VCaP (cell line): Measurements from ENCODE around the gene MGAT3.

Source experiments
- H3K27ac ChIP-seq: fragments of 450-650 bp; 2 replicates; pipeline ENCODE4 v1.5.1; 2017
- TF ChIP-seq, protein P1 (sequence below): fragments of 450-650 bp; conservative IDR thresholded peaks from 2 replicates; pipeline ENCODE4 v1.5.1; 2017; ENCODE audit warnings: mild to moderate bottlenecking, moderate library complexity

Gene MGAT3

DNA sequence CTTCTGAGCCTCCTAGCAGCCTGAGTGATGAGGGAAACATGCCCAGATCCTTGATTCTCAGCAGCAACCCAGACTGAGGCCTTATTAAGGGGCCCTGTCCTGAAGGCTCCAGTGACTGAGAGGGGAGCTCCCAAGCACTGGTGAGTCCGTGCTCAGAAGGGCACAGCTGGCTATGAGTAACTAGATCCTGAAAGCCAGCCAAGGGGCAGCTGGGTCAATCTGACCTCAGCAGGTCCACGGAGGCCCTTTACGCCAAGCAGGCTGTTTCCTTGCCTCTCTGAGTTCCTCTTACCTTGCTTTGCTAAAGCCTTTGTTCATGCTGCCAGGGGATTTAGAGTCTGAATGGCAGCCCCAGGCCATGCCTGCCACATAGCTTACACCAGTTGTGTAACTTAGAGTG lies 26.0 kb downstream of the MGAT3 start:
- TF ChIP-seq, protein P1, sequence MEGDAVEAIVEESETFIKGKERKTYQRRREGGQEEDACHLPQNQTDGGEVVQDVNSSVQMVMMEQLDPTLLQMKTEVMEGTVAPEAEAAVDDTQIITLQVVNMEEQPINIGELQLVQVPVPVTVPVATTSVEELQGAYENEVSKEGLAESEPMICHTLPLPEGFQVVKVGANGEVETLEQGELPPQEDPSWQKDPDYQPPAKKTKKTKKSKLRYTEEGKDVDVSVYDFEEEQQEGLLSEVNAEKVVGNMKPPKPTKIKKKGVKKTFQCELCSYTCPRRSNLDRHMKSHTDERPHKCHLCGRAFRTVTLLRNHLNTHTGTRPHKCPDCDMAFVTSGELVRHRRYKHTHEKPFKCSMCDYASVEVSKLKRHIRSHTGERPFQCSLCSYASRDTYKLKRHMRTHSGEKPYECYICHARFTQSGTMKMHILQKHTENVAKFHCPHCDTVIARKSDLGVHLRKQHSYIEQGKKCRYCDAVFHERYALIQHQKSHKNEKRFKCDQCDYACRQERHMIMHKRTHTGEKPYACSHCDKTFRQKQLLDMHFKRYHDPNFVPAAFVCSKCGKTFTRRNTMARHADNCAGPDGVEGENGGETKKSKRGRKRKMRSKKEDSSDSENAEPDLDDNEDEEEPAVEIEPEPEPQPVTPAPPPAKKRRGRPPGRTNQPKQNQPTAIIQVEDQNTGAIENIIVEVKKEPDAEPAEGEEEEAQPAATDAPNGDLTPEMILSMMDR = no peak
- no peak overlapping the region for H3K27ac ChIP-seq

DNA sequence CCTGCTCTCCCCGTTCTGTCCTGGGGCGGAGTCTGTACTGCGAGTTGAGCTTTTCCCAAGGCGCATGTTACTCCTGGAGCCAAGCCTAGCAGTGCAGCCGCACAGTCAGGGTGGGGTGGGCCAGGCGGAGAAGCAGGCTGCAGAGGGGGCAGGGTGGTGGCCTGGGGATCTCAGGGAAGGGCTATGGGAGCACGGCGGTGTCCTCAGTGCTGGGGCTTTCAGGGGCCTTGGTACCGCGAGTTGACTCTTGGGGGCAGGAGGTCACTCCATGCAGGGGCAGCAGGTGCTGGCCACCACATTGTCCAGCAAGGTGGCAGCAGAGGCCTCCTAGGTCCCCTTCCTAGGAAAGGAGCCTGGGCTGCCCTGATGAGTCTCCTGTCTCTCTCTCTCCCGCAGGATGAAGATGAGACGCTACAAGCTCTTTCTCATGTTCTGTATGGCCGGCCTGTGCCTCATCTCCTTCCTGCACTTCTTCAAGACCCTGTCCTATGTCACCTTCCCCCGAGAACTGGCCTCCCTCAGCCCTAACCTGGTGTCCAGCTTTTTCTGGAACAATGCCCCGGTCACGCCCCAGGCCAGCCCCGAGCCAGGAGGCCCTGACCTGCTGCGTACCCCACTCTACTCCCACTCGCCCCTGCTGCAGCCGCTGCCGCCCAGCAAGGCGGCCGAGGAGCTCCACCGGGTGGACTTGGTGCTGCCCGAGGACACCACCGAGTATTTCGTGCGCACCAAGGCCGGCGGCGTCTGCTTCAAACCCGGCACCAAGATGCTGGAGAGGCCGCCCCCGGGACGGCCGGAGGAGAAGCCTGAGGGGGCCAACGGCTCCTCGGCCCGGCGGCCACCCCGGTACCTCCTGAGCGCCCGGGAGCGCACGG lies 30.4 kb downstream of the MGAT3 start:
- H3K27ac ChIP-seq = no peak overlapping the region
- TF ChIP-seq, protein P1 = no peak

DNA sequence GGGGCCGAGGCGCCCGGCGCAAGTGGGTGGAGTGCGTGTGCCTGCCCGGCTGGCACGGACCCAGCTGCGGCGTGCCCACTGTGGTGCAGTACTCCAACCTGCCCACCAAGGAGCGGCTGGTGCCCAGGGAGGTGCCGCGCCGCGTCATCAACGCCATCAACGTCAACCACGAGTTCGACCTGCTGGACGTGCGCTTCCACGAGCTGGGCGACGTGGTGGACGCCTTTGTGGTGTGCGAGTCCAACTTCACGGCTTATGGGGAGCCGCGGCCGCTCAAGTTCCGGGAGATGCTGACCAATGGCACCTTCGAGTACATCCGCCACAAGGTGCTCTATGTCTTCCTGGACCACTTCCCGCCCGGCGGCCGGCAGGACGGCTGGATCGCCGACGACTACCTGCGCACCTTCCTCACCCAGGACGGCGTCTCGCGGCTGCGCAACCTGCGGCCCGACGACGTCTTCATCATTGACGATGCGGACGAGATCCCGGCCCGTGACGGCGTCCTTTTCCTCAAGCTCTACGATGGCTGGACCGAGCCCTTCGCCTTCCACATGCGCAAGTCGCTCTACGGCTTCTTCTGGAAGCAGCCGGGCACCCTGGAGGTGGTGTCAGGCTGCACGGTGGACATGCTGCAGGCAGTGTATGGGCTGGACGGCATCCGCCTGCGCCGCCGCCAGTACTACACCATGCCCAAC lies 31.2 kb downstream of the MGAT3 start:
- H3K27ac ChIP-seq = no peak overlapping the region
- TF ChIP-seq, protein P1 = no peak

DNA sequence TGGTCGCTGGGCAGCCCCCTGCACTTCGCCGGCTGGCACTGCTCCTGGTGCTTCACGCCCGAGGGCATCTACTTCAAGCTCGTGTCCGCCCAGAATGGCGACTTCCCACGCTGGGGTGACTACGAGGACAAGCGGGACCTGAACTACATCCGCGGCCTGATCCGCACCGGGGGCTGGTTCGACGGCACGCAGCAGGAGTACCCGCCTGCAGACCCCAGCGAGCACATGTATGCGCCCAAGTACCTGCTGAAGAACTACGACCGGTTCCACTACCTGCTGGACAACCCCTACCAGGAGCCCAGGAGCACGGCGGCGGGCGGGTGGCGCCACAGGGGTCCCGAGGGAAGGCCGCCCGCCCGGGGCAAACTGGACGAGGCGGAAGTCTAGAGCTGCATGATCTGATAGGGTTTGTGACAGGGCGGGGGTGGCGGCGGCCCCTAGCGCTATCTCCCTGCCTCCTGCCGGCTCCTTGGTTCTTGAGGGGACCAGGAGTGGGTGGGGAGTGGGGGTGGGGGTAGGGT lies 31.8 kb downstream of the MGAT3 start:
- no peak overlapping the region for H3K27ac ChIP-seq
- TF ChIP-seq, protein P1 = no peak

DNA sequence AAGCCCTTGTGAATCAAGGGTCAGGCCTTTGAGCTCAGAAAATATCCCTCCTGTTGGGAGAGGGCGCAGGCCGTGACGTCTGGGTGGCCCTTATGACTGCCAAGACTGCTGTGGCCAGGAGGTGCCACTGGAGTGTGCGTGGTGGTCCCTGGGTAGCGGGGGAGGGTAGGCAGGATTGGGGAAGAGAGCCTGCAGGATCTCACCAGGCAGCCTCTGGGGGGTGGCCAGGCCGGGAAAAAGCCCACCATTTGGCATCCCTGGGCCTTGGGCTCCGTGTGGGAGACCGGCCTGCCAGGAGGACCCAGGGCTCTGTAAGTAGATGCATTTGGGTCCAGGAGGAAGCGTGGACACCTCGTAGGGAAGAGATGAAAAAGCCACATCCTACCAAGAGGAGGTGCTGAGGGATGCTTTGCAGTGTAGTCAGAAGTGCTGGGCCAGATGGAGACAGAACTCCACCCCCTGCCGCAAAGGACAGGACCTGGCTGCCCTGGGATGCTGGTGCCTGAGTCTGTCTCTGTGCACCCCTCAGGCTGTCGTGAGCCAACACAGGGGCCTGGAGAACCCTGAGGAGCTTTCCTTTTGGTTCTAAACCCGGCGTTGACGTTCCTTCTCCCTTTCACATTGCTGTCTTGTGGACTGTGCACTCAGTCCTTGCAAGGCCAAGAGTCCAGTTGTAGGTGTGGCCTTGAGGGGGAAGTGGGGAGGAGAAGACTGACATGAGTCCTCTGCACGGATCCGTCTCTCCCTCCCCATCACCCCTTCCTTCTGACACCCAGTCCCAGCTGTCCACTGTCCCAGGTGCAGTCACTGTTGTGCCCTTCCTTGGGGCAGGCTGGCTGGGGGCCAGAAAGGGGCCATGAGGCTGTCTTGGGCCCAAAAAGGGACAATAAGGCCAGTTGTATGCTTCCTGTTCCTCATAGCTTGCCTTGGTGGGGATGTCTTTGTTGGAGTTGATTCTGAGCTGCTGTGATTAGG lies 32.6 kb downstream of the MGAT3 start:
- TF ChIP-seq, protein P1 = no peak
- H3K27ac ChIP-seq = no peak overlapping the region

DNA sequence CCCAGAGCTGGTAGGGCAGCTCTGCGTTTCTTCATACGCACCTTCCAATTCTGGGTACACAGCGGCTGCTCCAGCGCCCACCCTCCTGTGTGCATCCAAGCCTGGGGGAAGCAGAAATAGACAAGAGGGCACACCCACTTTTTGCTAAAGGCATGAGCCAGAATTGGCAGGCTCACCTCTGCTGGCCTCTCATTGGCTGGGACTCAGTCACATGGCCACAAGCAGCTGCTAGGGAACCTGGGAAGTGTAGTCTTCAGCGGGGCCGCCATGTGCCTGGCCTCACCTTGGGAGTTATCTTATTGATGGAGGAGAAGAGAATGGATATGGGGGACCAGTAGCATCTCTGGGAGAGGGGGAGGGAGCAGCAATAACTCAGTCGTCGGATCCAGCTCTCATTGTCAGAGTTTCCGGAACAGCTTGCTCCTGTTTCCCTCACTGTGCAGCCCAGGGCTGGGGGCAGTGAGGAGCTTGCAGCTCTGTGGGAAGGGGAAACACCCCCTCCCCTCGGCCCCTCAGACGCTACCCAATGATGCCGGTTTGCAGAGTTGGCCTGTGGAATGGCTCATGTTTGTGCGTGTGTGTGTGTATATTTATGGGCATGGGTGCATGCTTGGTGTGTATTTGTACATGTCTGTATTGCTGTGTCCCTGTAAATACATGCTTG lies 33.5 kb downstream of the MGAT3 start:
- TF ChIP-seq, protein P1 = no peak
- no peak overlapping the region for H3K27ac ChIP-seq
